GM10266 (cell line): ENCODE results near the gene MED12.

Source experiments
- DNase-seq: peaks from one replicate; pipeline ENCODE4 v3.0.0; 2012; ENCODE audit errors: extremely low spot score
- CTCF ChIP-seq: IDR thresholded peaks from 2 replicates; pipeline ENCODE4 v1.5.1; 2012; ENCODE audit warnings: mild to moderate bottlenecking, low read depth; ENCODE audit not compliant: control insufficient read depth, insufficient read depth; ENCODE audit errors: missing control alignments

MED12 gene

GRCh38 chrX:71166461-71166860 lies 48.1 kb downstream of the MED12 start:
- TF ChIP-seq CTCF, result no peak
- DNase-seq, result no peak

- DNase-seq, result no peak
- TF ChIP-seq CTCF, result no peak
Measured at GRCh38 chrX:71167031-71167781, 48.8 kb downstream of the MED12 start.

- no peak for TF ChIP-seq CTCF
- DNase-seq, result no peak
Measured at GRCh38 chrX:71168134-71168533, 49.7 kb downstream of the MED12 start.

- TF ChIP-seq CTCF, result no peak
- DNase-seq, result no peak
Measured at GRCh38 chrX:71169586-71169985, 51.2 kb downstream of the MED12 start.

- TF ChIP-seq CTCF, result no peak
- no peak for DNase-seq
Measured at GRCh38 chrX:71170660-71171059, 52.3 kb downstream of the MED12 start.

- TF ChIP-seq CTCF, result no peak
- no peak for DNase-seq
Measured at GRCh38 chrX:71171110-71171801, 52.9 kb downstream of the MED12 start.

GRCh38 chrX:71173440-71173839 lies 55.0 kb downstream of the MED12 start:
- no peak for DNase-seq
- TF ChIP-seq CTCF, result no peak
